ENCODE results near the gene GSTCD. TPM values are rescaled to one million over a fixed set of nuclear protein-coding genes. Genes with fewer than 3 reads are reported as not detected.
A peak's percentile ranks its signal among the peaks of the same experiment; 100 is the strongest.

Gene GSTCD
- total RNA-seq, 6 donors from 2014 or later = 6.0 to 9.9 (median 8.0) TPM

DNA sequence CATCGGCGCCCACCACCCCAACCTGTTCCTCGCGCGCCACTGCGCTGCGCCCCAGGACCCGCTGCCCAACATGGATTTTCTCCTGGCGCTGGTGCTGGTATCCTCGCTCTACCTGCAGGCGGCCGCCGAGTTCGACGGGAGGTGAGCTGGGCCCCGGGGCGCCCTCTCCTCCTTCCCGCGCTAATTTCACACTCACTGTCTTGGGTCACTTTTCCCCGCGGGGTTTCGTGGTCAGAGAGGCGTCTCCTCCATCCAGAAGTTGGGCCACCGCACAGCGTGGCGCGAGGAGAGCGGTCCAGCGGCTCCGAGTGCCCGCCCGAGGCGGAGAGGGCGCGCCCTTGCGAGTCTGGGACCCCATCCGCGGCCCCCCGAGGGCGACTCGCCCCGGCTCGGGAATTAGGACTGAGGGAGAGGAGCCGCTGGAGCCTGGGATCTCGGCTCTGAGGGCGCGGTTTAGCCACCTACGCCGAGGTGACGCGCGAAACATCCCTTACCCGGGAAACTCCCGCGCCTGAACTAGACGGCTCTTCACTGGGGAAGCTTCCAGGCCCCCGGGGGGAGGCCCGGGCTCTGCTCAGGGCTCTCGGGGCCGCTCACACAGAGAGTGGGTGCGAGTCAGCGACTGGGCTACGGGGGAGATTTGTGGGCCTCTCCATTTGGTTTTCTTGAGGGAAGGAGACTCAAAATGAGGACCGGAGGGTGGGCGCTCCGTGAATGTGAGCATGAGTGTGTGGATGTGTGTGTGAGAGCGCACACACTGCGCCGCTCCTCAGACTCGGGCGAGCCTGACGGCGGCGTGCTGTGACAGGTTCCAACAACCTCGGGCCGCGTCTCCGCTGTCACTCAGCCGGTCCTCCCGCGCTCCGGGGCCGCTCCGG, 187.2 kb downstream of the GSTCD start:
- Histone ChIP-seq H3K9me3 (no peaks in the 10 kb centered on the region), H3K4me1 (peaks cover 4 to 21% (median 13%) of the 10 kb centered on the region in 4 donors), H3K27ac (peak overlapping the region; percentile 88 to 93 (median 90)), H3K36me3 (no peaks in the 10 kb centered on the region), H3K4me3 (peak overlapping the region; percentile 5 to 75 (median 64)), H3K27me3 (peaks cover 0 to 19% (median 0%) of the 10 kb centered on the region in 4 donors)
- TF ChIP-seq POLR2AphosphoS5 (IDR thresholded peaks at IDR 0.05) = peak; percentile 7 to 31
- TF ChIP-seq EP300 (IDR thresholded peaks at IDR 0.05) = no peak
- TF ChIP-seq, protein P1, sequence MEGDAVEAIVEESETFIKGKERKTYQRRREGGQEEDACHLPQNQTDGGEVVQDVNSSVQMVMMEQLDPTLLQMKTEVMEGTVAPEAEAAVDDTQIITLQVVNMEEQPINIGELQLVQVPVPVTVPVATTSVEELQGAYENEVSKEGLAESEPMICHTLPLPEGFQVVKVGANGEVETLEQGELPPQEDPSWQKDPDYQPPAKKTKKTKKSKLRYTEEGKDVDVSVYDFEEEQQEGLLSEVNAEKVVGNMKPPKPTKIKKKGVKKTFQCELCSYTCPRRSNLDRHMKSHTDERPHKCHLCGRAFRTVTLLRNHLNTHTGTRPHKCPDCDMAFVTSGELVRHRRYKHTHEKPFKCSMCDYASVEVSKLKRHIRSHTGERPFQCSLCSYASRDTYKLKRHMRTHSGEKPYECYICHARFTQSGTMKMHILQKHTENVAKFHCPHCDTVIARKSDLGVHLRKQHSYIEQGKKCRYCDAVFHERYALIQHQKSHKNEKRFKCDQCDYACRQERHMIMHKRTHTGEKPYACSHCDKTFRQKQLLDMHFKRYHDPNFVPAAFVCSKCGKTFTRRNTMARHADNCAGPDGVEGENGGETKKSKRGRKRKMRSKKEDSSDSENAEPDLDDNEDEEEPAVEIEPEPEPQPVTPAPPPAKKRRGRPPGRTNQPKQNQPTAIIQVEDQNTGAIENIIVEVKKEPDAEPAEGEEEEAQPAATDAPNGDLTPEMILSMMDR (IDR thresholded peaks at IDR 0.05) = peak in 3 of 6 experiments; percentile 23 to 36 (median 25)
- TF ChIP-seq POLR2A (IDR thresholded peaks at IDR 0.05) = peak in 2 of 4 donors; percentile 22 to 53
- DNase-seq (peak; percentile 67 to 88), ATAC-seq (ENCODE audit: low FRiP score in 2 of 2) (peak; percentile 63 to 75)
- WGBS, 2 donors = 3 to 4% methylated on average over 50 to 73 of the region's 84 CpGs

DNA sequence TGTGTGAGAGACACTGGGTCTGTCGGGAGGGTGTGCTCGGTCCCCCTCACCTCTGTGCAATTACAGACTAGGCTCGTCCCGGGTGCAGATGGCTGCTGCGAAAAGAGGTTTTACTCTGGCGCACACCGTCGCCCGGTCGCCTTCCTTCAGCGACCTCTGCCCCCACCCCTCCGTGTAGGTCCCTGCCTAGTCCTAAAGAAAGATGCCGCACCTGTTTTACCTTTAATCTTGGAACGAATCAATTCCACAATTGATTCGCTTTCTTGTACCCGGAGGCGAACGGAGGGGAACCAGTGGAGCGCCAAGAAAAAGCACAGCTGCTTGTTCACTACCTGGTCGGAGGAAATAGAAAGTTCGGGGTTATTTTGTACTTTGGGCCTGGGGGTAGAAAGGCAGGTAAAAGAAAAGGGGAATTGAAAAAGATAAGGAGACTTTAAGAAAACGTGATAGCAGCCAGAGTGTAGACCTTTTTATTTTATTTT, 187.9 kb downstream of the GSTCD start:
- ATAC-seq (ENCODE audit: low FRiP score in 2 of 2) (no peak), DNase-seq (no peak)
- peaks cover 0 to 19% (median 0%) of the 10 kb centered on the region in 4 donors for H3K27me3 ChIP-seq
- H3K36me3 ChIP-seq = no peaks in the 10 kb centered on the region
- no peaks in the 10 kb centered on the region for H3K9me3 ChIP-seq
- peaks cover 4 to 21% (median 14%) of the 10 kb centered on the region in 4 donors for H3K4me1 ChIP-seq
- 3 to 6% methylated on average over 22 of the region's 22 CpGs for whole genome bisulfite sequencing, 2 donors
- peak overlapping the region; percentile 5 to 75 (median 64) for H3K4me3 ChIP-seq
- TF ChIP-seq POLR2A (IDR thresholded peaks at IDR 0.05) (no peak), EP300 (IDR thresholded peaks at IDR 0.05) (no peak), POLR2AphosphoS5 (IDR thresholded peaks at IDR 0.05) (no peak)
- TF ChIP-seq, protein P1 (IDR thresholded peaks at IDR 0.05) = no peak
- peak overlapping the region; percentile 88 to 93 (median 90) for H3K27ac ChIP-seq

Other genes starting within 250 kb of the GSTCD start
- gene PPA2, start 234.7 kb upstream of the GSTCD start, total RNA-seq = 100 to 1,000 TPM in 1 of 6 donors, 10 to 100 TPM in 5; 40.9 to 106 (median 60.9) TPM
- 10 to 100 TPM in 5 of 6 donors, 1 to 10 TPM in 1; 5.9 to 35.4 (median 19.6) TPM for gene ARHGEF38, start 156.2 kb upstream of the GSTCD start, total RNA-seq
- gene INTS12, start 95 bp upstream of the GSTCD start, total RNA-seq = 10 to 100 TPM in 5 of 6 donors, 1 to 10 TPM in 1; 8.9 to 38.1 (median 15.3) TPM
- gene NPNT, start 186.7 kb downstream of the GSTCD start, total RNA-seq = 100 to 1,000 TPM; 161 to 339 (median 262) TPM

Measured in upper lobe of left lung (tissue), 6 donors.